Measurements from ENCODE around the gene YTHDF2. TPM values are rescaled to one million over a fixed set of nuclear protein-coding genes. Genes with fewer than 3 reads are reported as not detected.
A peak's percentile ranks its signal among the peaks of the same experiment; 100 is the strongest.
"Not testable (repeated sequence)": the region's sequence is repeated elsewhere in the genome, so short reads cannot be mapped to it uniquely, and the experiment has no call there.

Gene YTHDF2
- total and polyA plus RNA-seq, 8 donors: 60.4 to 82.5 (median 74.9) TPM

GRCh38 chr1:28790377-28791035, 53.8 kb downstream of the YTHDF2 start:
- intact Hi-C loops (cut with DNase I): no loop called here

GRCh38 chr1:28791929-28792328, 55.2 kb downstream of the YTHDF2 start:
- H3K4me3 ChIP-seq; intact Hi-C loops (cut with DNase I); DNase-seq: not testable (repeated sequence)

More at GRCh38 chr1:28790377-28791035, 53.8 kb downstream of the YTHDF2 start:
- no peak for TF ChIP-seq CTCF (IDR thresholded peaks at IDR 0.05)
- no peaks in the 10 kb centered on the region for H3K27me3 ChIP-seq
- H3K4me3 ChIP-seq: no peak overlapping the region
- peaks cover 0 to 4% of the 10 kb centered on the region in 2 donors for H3K4me1 ChIP-seq
- DNase-seq (no peak), ATAC-seq (no peak)
- no peaks in the 10 kb centered on the region for H3K9me3 ChIP-seq
- H3K36me3 ChIP-seq: no peaks in the 10 kb centered on the region
- H3K27ac ChIP-seq: no peak overlapping the region

GRCh38 chr1:28792644-28793121, 55.9 kb downstream of the YTHDF2 start:
- intact Hi-C loops (cut with DNase I): no loop called here
- TF ChIP-seq CTCF (IDR thresholded peaks at IDR 0.05): peak in 1 of 2 donors; percentile 28
- no peaks in the 10 kb centered on the region for H3K36me3 ChIP-seq
- H3K4me1 ChIP-seq: no peaks in the 10 kb centered on the region
- DNase-seq: no peak
- H3K27ac ChIP-seq: no peak overlapping the region
- H3K27me3 ChIP-seq: no peaks in the 10 kb centered on the region
- peak; percentile 68 for ATAC-seq
- no peaks in the 10 kb centered on the region for H3K9me3 ChIP-seq
- no peak overlapping the region for H3K4me3 ChIP-seq

More at GRCh38 chr1:28791929-28792328, 55.2 kb downstream of the YTHDF2 start:
- H3K4me1 ChIP-seq, H3K9me3 ChIP-seq, H3K27ac ChIP-seq, H3K27me3 ChIP-seq, ATAC-seq, H3K36me3 ChIP-seq: not testable (repeated sequence)

- not testable (repeated sequence) for ATAC-seq
These were observed 57.8 kb downstream of the YTHDF2 start for GRCh38 chr1:28794582-28794981.

GRCh38 chr1:28796352-28797211, 59.8 kb downstream of the YTHDF2 start:
- no peak for DNase-seq
- intact Hi-C loops (cut with DNase I): no loop called here
- no peaks in the 10 kb centered on the region for H3K27me3 ChIP-seq

More at GRCh38 chr1:28794582-28794981, 57.8 kb downstream of the YTHDF2 start:
- H3K27ac ChIP-seq; H3K4me1 ChIP-seq; H3K27me3 ChIP-seq; H3K4me3 ChIP-seq; H3K9me3 ChIP-seq; DNase-seq; intact Hi-C loops (cut with DNase I); H3K36me3 ChIP-seq: not testable (repeated sequence)

More at GRCh38 chr1:28796352-28797211, 59.8 kb downstream of the YTHDF2 start:
- no peak overlapping the region for H3K4me3 ChIP-seq
- H3K9me3 ChIP-seq: no peaks in the 10 kb centered on the region
- H3K36me3 ChIP-seq: no peaks in the 10 kb centered on the region
- no peak for TF ChIP-seq CTCF (IDR thresholded peaks at IDR 0.05)
- H3K27ac ChIP-seq: no peak overlapping the region
- no peak for ATAC-seq
- H3K4me1 ChIP-seq: no peaks in the 10 kb centered on the region

All from left lung (tissue), 10 donors.